Esophagus squamous epithelium (tissue), 4 donors: ENCODE results near the gene C16orf92.

Source experiments
- CTCF ChIP-seq, 6 experiments: fragments of 450-650 bp in 4 of 6; fragments of 200-600 bp in 2 of 6; sonication (generic) in 2 of 6; IDR thresholded peaks; one replicate each; pipeline ENCODE4 v1.5.1; 2016 to 2019; ENCODE audit warnings: antibody characterized with exemption in 6 of 6, mild to moderate bottlenecking in 4 of 6, moderate library complexity in 4 of 6
- POLR2A ChIP-seq, 4 donors: fragments of 450-650 bp; IDR thresholded peaks; one replicate each; pipeline ENCODE4 v1.6.1; 2017; ENCODE audit warnings: antibody characterized with exemption in 4 of 4, mild to moderate bottlenecking in 4 of 4, moderate library complexity in 3 of 4

GRCh38 chr16:29986931-29987330 is 36.1 kb upstream of the C16orf92 start:
- TF ChIP-seq CTCF (IDR thresholded peaks at IDR 0.05) (no peak), POLR2A (IDR thresholded peaks at IDR 0.05) (no peak)
